Activated T-cell treated with anti-CD3 and anti-CD28 coated beads, Interleukin-2, amount 50 U/mL, for 72 hours (primary cell): ENCODE measurements around the gene NKAIN1. TPM values are rescaled to one million over a fixed set of nuclear protein-coding genes. Genes with fewer than 3 reads are reported as not detected.
"Not testable (repeated sequence)": the region's sequence is repeated elsewhere in the genome, so short reads cannot be mapped to it uniquely, and the experiment has no call there.

Experiments used
- ATAC-seq, 2 donors: fragments of 150-1000 bp; cut with Tn5 transposase; replicated peaks in 1 of 2; 2 replicates each; pipeline ENCODE4 v1.10.0; 2021; ENCODE audit warnings: moderate library complexity in 2 of 2, mild to moderate bottlenecking in 1 of 2
- DNase-seq, 2 donors: peaks; one replicate each; pipeline ENCODE4 v3.0.0; 2021 to 2022; ENCODE audit warnings: mixed read lengths in 1 of 2
- H3K27ac Mint-ChIP-seq: one replicate; pipeline ENCODE4 v1.8.0; 2022; ENCODE audit warnings: mild to moderate bottlenecking, moderate library complexity, mixed read lengths
- H3K27me3 Mint-ChIP-seq: one replicate; pipeline ENCODE4 v1.8.0; 2022; ENCODE audit warnings: low read depth, mixed read lengths
- H3K36me3 Mint-ChIP-seq, 2 donors: one replicate each; pipeline ENCODE4 v1.8.0; 2022; ENCODE audit warnings: mixed read lengths in 2 of 2, mild to moderate bottlenecking in 1 of 2; ENCODE audit not compliant: insufficient read depth in 2 of 2
- H3K4me1 Mint-ChIP-seq: one replicate; pipeline ENCODE4 v1.8.0; 2022; ENCODE audit warnings: low read depth, mixed read lengths
- H3K4me3 Mint-ChIP-seq, 2 donors: one replicate each; pipeline ENCODE4 v1.8.0; 2022; ENCODE audit warnings: mild to moderate bottlenecking in 2 of 2, mixed read lengths in 2 of 2, moderate library complexity in 2 of 2
- H3K9me3 Mint-ChIP-seq, 2 donors: one replicate each; pipeline ENCODE4 v1.8.0; 2022; ENCODE audit warnings: mixed read lengths in 2 of 2
- total RNA-seq, 2 donors: library from RNA; stranded (reverse); gene quantifications; one replicate each; pipeline ENCODE4 v1.2.3, GENCODE V29; 2022

NKAIN1 gene
- total RNA-seq, 2 donors from 2014 or later, result not detected

DNA sequence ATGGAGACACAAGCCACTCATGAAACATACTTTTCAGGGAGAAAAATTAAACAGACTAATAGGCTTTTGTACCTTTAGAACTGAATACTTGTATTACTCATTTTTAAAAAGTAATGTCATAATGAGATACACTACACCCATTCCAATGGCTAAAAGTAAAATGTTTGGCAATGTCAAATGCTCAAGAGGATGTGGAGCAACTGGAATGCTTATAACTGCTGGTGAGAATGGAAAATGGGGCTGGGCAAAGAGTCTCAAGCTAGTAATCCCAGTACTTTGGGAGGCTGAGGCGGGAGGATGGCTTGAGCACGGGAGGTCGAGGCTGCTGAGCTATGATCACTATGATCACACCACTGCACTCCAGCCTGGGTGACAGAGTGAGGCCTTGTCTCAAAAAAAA, 86.3 kb downstream of the NKAIN1 start:
- Mint-ChIP-seq H3K4me3 (peak overlapping the region in 1 of 2 donors; percentile 18), H3K9me3 (no peaks in the 10 kb centered on the region), H3K27ac (no peak overlapping the region), H3K36me3 (no peaks in the 10 kb centered on the region), H3K4me1 (no peaks in the 10 kb centered on the region), H3K27me3 (no peaks in the 10 kb centered on the region)
- DNase-seq (no peak), ATAC-seq (no peak)

GRCh38 chr1:31152181-31152795, 87.4 kb downstream of the NKAIN1 start:
- Mint-ChIP-seq H3K36me3 (no peaks in the 10 kb centered on the region), H3K4me1 (no peaks in the 10 kb centered on the region), H3K4me3 (no peak overlapping the region), H3K27me3 (no peaks in the 10 kb centered on the region), H3K9me3 (no peaks in the 10 kb centered on the region), H3K27ac (no peak overlapping the region)
- DNase-seq (no peak), ATAC-seq (no peak)

DNA sequence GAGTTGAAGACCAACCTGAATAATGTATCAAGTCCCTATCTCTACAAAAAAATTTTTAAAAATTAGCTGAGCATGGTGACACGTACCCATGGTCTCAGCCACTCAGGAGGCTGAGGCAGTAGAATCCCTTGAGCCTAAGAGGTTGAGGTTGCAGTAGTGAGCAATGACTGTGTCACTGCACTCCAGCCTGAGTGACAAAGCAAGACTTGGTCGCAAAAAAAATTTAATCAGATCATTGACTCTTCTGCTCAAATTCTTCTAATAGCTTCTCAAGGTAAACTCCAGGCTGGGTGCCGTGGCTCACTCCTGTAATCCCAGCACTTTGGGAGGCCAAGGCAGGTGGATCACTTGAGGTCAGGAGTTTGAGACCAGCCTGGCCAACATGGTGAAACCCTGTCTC, 88.3 kb downstream of the NKAIN1 start:
- H3K9me3 Mint-ChIP-seq, result no peaks in the 10 kb centered on the region

GRCh38 chr1:31148409-31148808, 91.3 kb downstream of the NKAIN1 start:
- Mint-ChIP-seq H3K4me3 (no peak overlapping the region), H3K36me3 (no peaks in the 10 kb centered on the region)
- DNase-seq, result no peak

More for the DNA sequence above, 88.3 kb downstream of the NKAIN1 start:
- no peak overlapping the region for H3K27ac Mint-ChIP-seq
- ATAC-seq (no peak), DNase-seq (no peak)
- no peaks in the 10 kb centered on the region for H3K4me1 Mint-ChIP-seq
- H3K27me3 Mint-ChIP-seq, result no peaks in the 10 kb centered on the region
- no peak overlapping the region for H3K4me3 Mint-ChIP-seq
- H3K36me3 Mint-ChIP-seq, result no peaks in the 10 kb centered on the region

DNA sequence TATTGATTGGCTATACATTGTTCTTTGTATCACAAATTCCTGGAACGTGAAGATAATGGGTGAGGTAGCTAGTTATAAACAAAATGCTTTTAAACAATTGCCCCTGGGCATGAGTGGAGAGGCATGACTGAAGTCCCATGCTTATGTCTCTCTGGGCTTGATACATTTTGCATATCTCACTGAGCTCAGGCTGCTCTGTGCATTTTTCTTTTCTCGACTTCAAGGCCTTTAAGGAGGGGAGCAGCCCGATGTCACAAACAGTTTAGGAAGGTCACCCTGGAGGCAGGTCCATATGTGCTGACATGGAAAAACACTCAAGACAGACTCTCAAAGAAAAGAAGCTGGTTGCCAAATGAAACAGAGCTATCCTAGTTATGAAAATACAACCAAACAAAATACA, 94.0 kb downstream of the NKAIN1 start:
- Mint-ChIP-seq H3K27ac (no peak overlapping the region), H3K27me3 (no peaks in the 10 kb centered on the region), H3K4me3 (no peak overlapping the region), H3K4me1 (no peaks in the 10 kb centered on the region), H3K9me3 (no peaks in the 10 kb centered on the region), H3K36me3 (no peaks in the 10 kb centered on the region)
- DNase-seq (no peak), ATAC-seq (no peak)

More at GRCh38 chr1:31148409-31148808, 91.3 kb downstream of the NKAIN1 start:
- ATAC-seq, result no peak
- no peak overlapping the region for H3K27ac Mint-ChIP-seq
- H3K27me3 Mint-ChIP-seq, result no peaks in the 10 kb centered on the region
- no peaks in the 10 kb centered on the region for H3K9me3 Mint-ChIP-seq
- no peaks in the 10 kb centered on the region for H3K4me1 Mint-ChIP-seq

GRCh38 chr1:31144442-31144841, 95.2 kb downstream of the NKAIN1 start:
- Mint-ChIP-seq H3K36me3 (no peaks in the 10 kb centered on the region), H3K4me3 (no peak overlapping the region), H3K27me3 (no peaks in the 10 kb centered on the region), H3K9me3 (no peaks in the 10 kb centered on the region), H3K27ac (no peak overlapping the region), H3K4me1 (no peaks in the 10 kb centered on the region)
- ATAC-seq, result no peak
- no peak for DNase-seq

DNA sequence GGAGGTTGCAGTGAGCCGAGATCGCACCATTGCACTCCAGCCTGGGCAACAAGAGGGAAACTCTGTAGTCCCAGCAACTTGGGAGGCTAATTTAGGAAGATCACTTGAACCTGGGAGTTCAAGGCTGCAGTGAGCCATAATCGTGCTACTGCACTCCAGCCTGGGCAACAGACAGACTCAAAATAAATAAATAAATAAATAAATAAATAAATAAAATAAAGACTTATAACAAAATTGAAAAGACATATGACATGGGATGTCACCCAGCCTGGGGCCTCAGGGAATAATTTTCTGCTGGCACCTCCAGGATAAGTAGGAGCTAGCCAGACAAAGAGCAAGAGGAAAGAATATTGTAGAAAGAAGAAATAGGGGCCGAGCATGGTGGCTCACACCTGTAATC, 96.2 kb downstream of the NKAIN1 start:
- ATAC-seq (no peak), DNase-seq (no peak)
- H3K9me3 Mint-ChIP-seq, result no peaks in the 10 kb centered on the region
- H3K4me3 Mint-ChIP-seq, result no peak overlapping the region
- no peak overlapping the region for H3K27ac Mint-ChIP-seq
- no peaks in the 10 kb centered on the region for H3K36me3 Mint-ChIP-seq
- H3K4me1 Mint-ChIP-seq, result no peaks in the 10 kb centered on the region
- H3K27me3 Mint-ChIP-seq, result no peaks in the 10 kb centered on the region

DNA sequence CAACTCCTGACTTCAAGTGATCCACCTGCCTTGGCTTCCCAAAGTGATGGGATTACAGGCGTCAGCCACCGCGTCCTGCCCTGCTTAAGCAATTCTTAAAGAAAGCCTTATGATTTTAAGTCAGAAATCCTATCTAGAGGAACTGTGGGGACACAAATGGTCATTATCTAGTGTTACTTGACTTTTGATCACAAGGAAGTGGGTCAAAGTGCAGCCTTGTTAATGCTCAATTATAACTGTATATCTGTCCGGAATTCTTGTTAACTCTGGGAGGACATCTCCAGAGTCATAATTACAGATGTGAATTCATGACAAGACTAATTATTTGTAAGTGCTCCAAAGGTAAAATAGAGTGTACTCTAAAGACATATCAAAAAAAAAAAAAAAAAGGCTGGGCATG, 97.3 kb downstream of the NKAIN1 start:
- ATAC-seq (no peak), DNase-seq (no peak)
- H3K4me3 Mint-ChIP-seq, result no peak overlapping the region
- no peaks in the 10 kb centered on the region for H3K4me1 Mint-ChIP-seq
- no peaks in the 10 kb centered on the region for H3K27me3 Mint-ChIP-seq
- no peaks in the 10 kb centered on the region for H3K9me3 Mint-ChIP-seq
- H3K27ac Mint-ChIP-seq, result no peak overlapping the region
- no peaks in the 10 kb centered on the region for H3K36me3 Mint-ChIP-seq

DNA sequence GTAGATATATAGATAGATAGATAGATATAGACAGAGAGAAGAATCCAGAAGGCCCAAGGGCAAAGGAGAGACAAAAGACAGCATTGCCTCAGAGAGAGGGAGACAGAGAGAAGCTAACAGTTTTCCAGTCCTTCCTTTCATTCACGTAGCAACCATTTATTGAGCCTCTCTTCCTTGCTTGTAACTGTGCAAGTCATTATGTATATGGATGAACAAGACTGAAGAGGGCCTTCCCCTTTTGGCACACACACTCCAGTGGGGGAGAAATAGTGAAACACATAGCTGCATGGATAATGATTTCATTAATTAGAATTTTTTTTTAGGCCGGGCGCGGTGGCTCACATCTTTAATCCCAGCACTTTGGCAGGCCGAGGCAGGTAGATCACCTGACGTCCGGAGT, 99.4 kb downstream of the NKAIN1 start:
- no peak overlapping the region for H3K4me3 Mint-ChIP-seq

DNA sequence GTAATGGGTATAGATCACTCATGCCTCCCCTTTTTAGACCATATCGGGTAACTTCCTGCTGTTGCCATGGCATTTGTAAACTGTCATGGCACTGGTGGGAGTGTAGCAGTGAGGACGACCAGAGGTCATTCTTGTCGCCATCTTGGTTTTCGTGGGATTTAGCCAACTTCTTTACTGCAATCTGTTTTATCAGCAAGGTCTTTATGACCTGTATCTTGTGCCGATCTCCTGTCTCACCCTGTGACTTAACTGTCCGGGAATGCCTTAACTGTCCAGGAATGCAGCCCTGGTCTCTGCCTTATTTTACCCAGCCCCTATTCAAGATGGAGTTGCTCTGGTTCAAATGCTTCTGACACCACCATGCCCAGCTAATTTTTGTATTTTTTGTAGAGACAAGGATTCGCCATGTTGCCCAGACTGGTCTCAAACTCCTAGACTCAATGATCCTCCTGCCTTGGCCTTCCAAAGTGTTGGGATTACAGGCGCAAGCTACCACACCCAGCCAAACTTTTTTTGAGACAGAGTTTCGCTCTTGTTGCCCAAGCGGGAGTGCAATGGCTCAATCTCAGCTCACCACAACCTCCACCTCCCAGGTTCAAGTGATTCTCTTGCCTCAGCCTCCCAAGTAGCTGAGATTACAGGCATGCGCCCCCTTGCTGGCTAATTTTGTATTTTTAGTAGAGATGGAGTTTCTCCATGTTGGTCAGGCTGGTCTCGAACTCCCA, 100.7 kb downstream of the NKAIN1 start:
- not testable (repeated sequence) for H3K27ac Mint-ChIP-seq, DNase-seq, H3K4me1 Mint-ChIP-seq, H3K9me3 Mint-ChIP-seq, H3K36me3 Mint-ChIP-seq, H3K27me3 Mint-ChIP-seq, ATAC-seq, H3K4me3 Mint-ChIP-seq

More for the DNA sequence above, 99.4 kb downstream of the NKAIN1 start:
- no peaks in the 10 kb centered on the region for H3K27me3 Mint-ChIP-seq
- H3K4me1 Mint-ChIP-seq, result no peaks in the 10 kb centered on the region
- no peaks in the 10 kb centered on the region for H3K36me3 Mint-ChIP-seq
- no peaks in the 10 kb centered on the region for H3K9me3 Mint-ChIP-seq
- H3K27ac Mint-ChIP-seq, result no peak overlapping the region
- no peak for DNase-seq
- no peak for ATAC-seq

DNA sequence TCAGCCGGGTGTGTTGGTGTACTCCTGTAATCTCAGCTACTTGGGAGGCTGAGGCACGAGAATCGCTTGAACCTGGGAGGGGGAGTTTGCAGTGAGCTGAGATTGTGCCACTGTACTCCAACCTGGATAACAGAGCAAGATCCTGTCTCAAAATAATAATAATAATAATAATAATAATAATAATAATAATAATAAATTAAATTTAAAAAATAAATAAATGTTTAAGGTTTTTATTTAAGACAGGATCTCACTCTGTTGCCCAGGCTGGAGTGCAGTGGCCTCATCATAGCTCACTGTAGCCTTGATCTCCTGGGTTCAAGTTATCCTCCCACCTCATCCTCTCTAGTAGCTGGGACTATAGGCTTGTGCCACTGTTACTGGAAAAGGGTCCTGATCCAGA, 101.8 kb downstream of the NKAIN1 start:
- not testable (repeated sequence) for H3K4me1 Mint-ChIP-seq, H3K27ac Mint-ChIP-seq, H3K27me3 Mint-ChIP-seq, H3K9me3 Mint-ChIP-seq, H3K4me3 Mint-ChIP-seq, ATAC-seq, DNase-seq, H3K36me3 Mint-ChIP-seq

GRCh38 chr1:31135973-31136600, 103.6 kb downstream of the NKAIN1 start:
- ATAC-seq (no peak), DNase-seq (no peak)
- H3K36me3 Mint-ChIP-seq, result no peaks in the 10 kb centered on the region
- no peak overlapping the region for H3K4me3 Mint-ChIP-seq
- no peak overlapping the region for H3K27ac Mint-ChIP-seq
- H3K9me3 Mint-ChIP-seq, result no peaks in the 10 kb centered on the region
- no peaks in the 10 kb centered on the region for H3K27me3 Mint-ChIP-seq
- H3K4me1 Mint-ChIP-seq, result no peaks in the 10 kb centered on the region

DNA sequence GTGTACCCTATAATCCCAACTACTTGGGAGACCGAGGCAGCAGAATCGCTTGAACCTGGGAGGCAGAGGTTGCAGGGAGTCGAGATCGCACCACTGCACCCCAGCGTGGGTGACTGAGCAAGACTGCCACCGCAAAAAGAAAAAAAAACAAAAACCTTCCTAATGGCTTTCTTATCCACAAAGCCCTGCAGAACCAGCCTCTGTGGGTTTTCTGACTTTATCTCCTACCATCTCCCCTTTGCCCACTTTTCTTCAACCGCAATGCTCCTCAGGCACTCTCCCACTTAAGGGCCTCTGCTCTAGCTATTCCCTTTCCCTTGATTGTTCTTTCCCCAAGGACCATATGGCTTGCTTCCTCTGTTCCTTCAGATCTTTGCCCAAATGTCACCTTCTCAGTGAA, 106.3 kb downstream of the NKAIN1 start:
- ATAC-seq, result no peak
- no peaks in the 10 kb centered on the region for H3K9me3 Mint-ChIP-seq

More for the DNA sequence above, 106.3 kb downstream of the NKAIN1 start:
- Mint-ChIP-seq H3K27ac (no peak overlapping the region), H3K4me3 (no peak overlapping the region), H3K36me3 (no peaks in the 10 kb centered on the region), H3K27me3 (no peaks in the 10 kb centered on the region), H3K4me1 (no peaks in the 10 kb centered on the region)
- no peak for DNase-seq
